ENCODE measurements around the gene CYP8B1.

CYP8B1 gene

GRCh38 chr3:42852441-42852840, 23.2 kb downstream of the CYP8B1 start:
- DNase-seq (ENCODE audit: low read depth in 2 of 2) = no peak

- DNase-seq (ENCODE audit: low read depth in 2 of 2) = no peak
Measured at GRCh38 chr3:42851228-42851834, 24.3 kb downstream of the CYP8B1 start.

GRCh38 chr3:42850263-42850662, 25.4 kb downstream of the CYP8B1 start:
- no peak for DNase-seq (ENCODE audit: low read depth in 2 of 2)

- no peak for DNase-seq (ENCODE audit: low read depth in 2 of 2)
Measured at GRCh38 chr3:42849017-42849416, 26.7 kb downstream of the CYP8B1 start.

- DNase-seq (ENCODE audit: low read depth in 2 of 2) = no peak
Measured at GRCh38 chr3:42847731-42848130, 27.9 kb downstream of the CYP8B1 start.

GRCh38 chr3:42846685-42847522, 28.8 kb downstream of the CYP8B1 start:
- DNase-seq (ENCODE audit: low read depth in 2 of 2) = no peak

- no peak for DNase-seq (ENCODE audit: low read depth in 2 of 2)
Measured at GRCh38 chr3:42844815-42845214, 30.9 kb downstream of the CYP8B1 start.

GRCh38 chr3:42844412-42844713, 31.3 kb downstream of the CYP8B1 start:
- no peak for DNase-seq (ENCODE audit: low read depth in 2 of 2)

- DNase-seq (ENCODE audit: low read depth in 2 of 2) = no peak
Measured at GRCh38 chr3:42843713-42844411, 31.8 kb downstream of the CYP8B1 start.

GRCh38 chr3:42841332-42841731, 34.3 kb downstream of the CYP8B1 start:
- no peak for DNase-seq (ENCODE audit: low read depth in 2 of 2)

GRCh38 chr3:42839616-42840015, 36.1 kb downstream of the CYP8B1 start:
- no peak for DNase-seq (ENCODE audit: low read depth in 2 of 2)

- no peak for DNase-seq (ENCODE audit: low read depth in 2 of 2)
Measured at GRCh38 chr3:42838571-42838970, 37.1 kb downstream of the CYP8B1 start.

- DNase-seq (ENCODE audit: low read depth in 2 of 2) = no peak
Measured at GRCh38 chr3:42836150-42837123, 39.2 kb downstream of the CYP8B1 start.

GRCh38 chr3:42831321-42831713, 44.4 kb downstream of the CYP8B1 start:
- DNase-seq (ENCODE audit: low read depth in 2 of 2) = peak; percentile 54 to 65

- no peak for DNase-seq (ENCODE audit: low read depth in 2 of 2)
Measured at GRCh38 chr3:42830437-42831320, 45.0 kb downstream of the CYP8B1 start.

GRCh38 chr3:42829628-42830436, 45.8 kb downstream of the CYP8B1 start:
- DNase-seq (ENCODE audit: low read depth in 2 of 2) = no peak

GRCh38 chr3:42829083-42829627, 46.5 kb downstream of the CYP8B1 start:
- DNase-seq (ENCODE audit: low read depth in 2 of 2) = no peak

- DNase-seq (ENCODE audit: low read depth in 2 of 2) = no peak
Measured at GRCh38 chr3:42827654-42828053, 48.0 kb downstream of the CYP8B1 start.

- DNase-seq (ENCODE audit: low read depth in 2 of 2) = no peak
Measured at GRCh38 chr3:42827023-42827422, 48.7 kb downstream of the CYP8B1 start.

- DNase-seq (ENCODE audit: low read depth in 2 of 2) = no peak
Measured at GRCh38 chr3:42826141-42826540, 49.5 kb downstream of the CYP8B1 start.
